ENCODE results near the gene DCANP1.
A peak's percentile ranks its signal among the peaks of the same experiment; 100 is the strongest.
"Not testable (repeated sequence)": the region's sequence is repeated elsewhere in the genome, so short reads cannot be mapped to it uniquely, and the experiment has no call there.

DCANP1 gene

GRCh38 chr5:135447298-135447929, at the start of gene DCANP1:
TSS of gene DCANP1 (minus strand) at chr5:135447348. CDS start at chr5:135447108, 240 bp downstream.
- no peak for DNase-seq

GRCh38 chr5:135495531-135495930, 48.4 kb upstream of the DCANP1 start:
- DNase-seq: not testable (repeated sequence)

GRCh38 chr5:135494196-135494595, 47.0 kb upstream of the DCANP1 start:
- DNase-seq: peak in 1 of 2 experiments; percentile 60

GRCh38 chr5:135493406-135494180, 46.4 kb upstream of the DCANP1 start:
- peak; percentile 20 to 83 for DNase-seq

- no peak for DNase-seq
Measured at GRCh38 chr5:135492319-135492626, 45.1 kb upstream of the DCANP1 start.

GRCh38 chr5:135491552-135492318, 44.6 kb upstream of the DCANP1 start:
- DNase-seq: no peak

- no peak for DNase-seq
Measured at GRCh38 chr5:135491038-135491551, 43.9 kb upstream of the DCANP1 start.

- DNase-seq: no peak
Measured at GRCh38 chr5:135490245-135491037, 43.3 kb upstream of the DCANP1 start.

GRCh38 chr5:135489466-135490244, 42.5 kb upstream of the DCANP1 start:
- no peak for DNase-seq

GRCh38 chr5:135488727-135489465, 41.7 kb upstream of the DCANP1 start:
- DNase-seq: peak; percentile 63 to 82

- DNase-seq: no peak
Measured at GRCh38 chr5:135487839-135488514, 40.8 kb upstream of the DCANP1 start.

GRCh38 chr5:135487037-135487395, 39.9 kb upstream of the DCANP1 start:
- DNase-seq: peak in 1 of 2 experiments; percentile 12

GRCh38 chr5:135486131-135487036, 39.2 kb upstream of the DCANP1 start:
- DNase-seq: no peak

GRCh38 chr5:135484674-135485086, 37.5 kb upstream of the DCANP1 start:
- no peak for DNase-seq

- no peak for DNase-seq
Measured at GRCh38 chr5:135483254-135483653, 36.1 kb upstream of the DCANP1 start.

GRCh38 chr5:135482381-135482933, 35.3 kb upstream of the DCANP1 start:
- DNase-seq: no peak

- DNase-seq: no peak
Measured at GRCh38 chr5:135481909-135482311, 34.8 kb upstream of the DCANP1 start.

- no peak for DNase-seq
Measured at GRCh38 chr5:135481387-135481786, 34.2 kb upstream of the DCANP1 start.

GRCh38 chr5:135480511-135480910, 33.4 kb upstream of the DCANP1 start:
- no peak for DNase-seq
